Ishikawa (cell line): Measurements from ENCODE around the gene GNG11.

Experiments
- CEBPB ChIP-seq: IDR thresholded peaks from 2 replicates; pipeline ENCODE4 v1.6.1; 2012
- CREB1 ChIP-seq: IDR thresholded peaks from 2 replicates; pipeline ENCODE4 v1.6.1; 2012; ENCODE audit warnings: low read depth
- EGR1 ChIP-seq: IDR thresholded peaks from 2 replicates; pipeline ENCODE4 v1.6.1; 2012
- EP300 ChIP-seq: IDR thresholded peaks from 2 replicates; pipeline ENCODE4 v1.6.1; 2012; ENCODE audit warnings: borderline replicate concordance
- FOXM1 ChIP-seq: IDR thresholded peaks from 2 replicates; pipeline ENCODE4 v1.6.1; 2012; ENCODE audit warnings: low read depth, borderline replicate concordance
- NFIC ChIP-seq: IDR thresholded peaks from 2 replicates; pipeline ENCODE4 v1.6.1; 2012
- RAD21 ChIP-seq: IDR thresholded peaks from 2 replicates; pipeline ENCODE4 v1.6.1; 2012; ENCODE audit warnings: low read depth
- TAF1 ChIP-seq: IDR thresholded peaks from 2 replicates; pipeline ENCODE4 v1.6.1; 2012; ENCODE audit warnings: low read depth, mild to moderate bottlenecking
- TCF12 ChIP-seq: IDR thresholded peaks from 2 replicates; pipeline ENCODE4 v1.6.1; 2012; ENCODE audit warnings: low read depth
- TEAD4 ChIP-seq: IDR thresholded peaks from 2 replicates; pipeline ENCODE4 v1.6.1; 2012
- YY1 ChIP-seq: IDR thresholded peaks from 2 replicates; pipeline ENCODE4 v1.6.1; 2012; ENCODE audit warnings: low read depth
- ZBTB7A ChIP-seq: IDR thresholded peaks from 2 replicates; pipeline ENCODE4 v1.6.1; 2012; ENCODE audit warnings: low read depth
- TF ChIP-seq, protein P1 (sequence below): IDR thresholded peaks from 2 replicates; pipeline ENCODE4 v1.6.1; 2012; ENCODE audit warnings: low read depth, mild to moderate bottlenecking
- TF ChIP-seq, protein P2 (sequence below): IDR thresholded peaks from 2 replicates; pipeline ENCODE4 v1.6.1; 2012
- TF ChIP-seq, protein P3 (sequence below): IDR thresholded peaks from 2 replicates; pipeline ENCODE4 v1.6.1; 2012

Gene GNG11

DNA sequence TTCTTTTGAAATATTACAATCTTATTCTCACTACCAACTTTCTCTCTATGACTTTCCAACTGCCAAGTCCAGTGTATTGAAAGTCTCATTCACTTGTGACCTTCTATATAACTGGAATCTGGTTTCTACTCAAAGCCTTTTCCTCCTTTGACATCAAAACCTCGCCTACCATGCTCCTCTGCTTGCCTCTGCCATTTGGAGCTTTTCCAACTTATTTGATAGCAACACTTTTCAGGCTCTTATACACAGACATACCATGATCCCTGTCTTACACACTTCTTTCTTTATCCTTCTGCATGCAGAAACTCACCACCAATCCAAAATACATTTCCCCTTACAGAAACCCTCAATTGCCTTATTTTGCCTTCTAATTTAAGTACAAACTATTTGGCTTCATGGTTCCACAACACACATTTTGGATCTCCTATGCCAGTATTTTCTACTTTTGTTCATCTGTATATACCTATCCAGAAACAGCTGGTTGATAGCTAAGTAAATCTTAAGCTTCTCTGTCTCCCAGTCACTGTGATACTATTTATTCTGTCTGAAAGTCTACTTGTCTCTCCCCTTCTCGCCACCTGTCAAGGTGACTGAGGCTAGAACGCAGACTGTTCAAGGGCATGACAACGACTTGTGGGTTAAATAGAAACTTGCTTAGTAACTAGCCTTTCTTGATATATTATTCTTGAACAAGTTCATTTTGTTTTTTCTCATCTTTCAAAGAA is 22.4 kb downstream of the GNG11 start:
- TF ChIP-seq, protein P1, sequence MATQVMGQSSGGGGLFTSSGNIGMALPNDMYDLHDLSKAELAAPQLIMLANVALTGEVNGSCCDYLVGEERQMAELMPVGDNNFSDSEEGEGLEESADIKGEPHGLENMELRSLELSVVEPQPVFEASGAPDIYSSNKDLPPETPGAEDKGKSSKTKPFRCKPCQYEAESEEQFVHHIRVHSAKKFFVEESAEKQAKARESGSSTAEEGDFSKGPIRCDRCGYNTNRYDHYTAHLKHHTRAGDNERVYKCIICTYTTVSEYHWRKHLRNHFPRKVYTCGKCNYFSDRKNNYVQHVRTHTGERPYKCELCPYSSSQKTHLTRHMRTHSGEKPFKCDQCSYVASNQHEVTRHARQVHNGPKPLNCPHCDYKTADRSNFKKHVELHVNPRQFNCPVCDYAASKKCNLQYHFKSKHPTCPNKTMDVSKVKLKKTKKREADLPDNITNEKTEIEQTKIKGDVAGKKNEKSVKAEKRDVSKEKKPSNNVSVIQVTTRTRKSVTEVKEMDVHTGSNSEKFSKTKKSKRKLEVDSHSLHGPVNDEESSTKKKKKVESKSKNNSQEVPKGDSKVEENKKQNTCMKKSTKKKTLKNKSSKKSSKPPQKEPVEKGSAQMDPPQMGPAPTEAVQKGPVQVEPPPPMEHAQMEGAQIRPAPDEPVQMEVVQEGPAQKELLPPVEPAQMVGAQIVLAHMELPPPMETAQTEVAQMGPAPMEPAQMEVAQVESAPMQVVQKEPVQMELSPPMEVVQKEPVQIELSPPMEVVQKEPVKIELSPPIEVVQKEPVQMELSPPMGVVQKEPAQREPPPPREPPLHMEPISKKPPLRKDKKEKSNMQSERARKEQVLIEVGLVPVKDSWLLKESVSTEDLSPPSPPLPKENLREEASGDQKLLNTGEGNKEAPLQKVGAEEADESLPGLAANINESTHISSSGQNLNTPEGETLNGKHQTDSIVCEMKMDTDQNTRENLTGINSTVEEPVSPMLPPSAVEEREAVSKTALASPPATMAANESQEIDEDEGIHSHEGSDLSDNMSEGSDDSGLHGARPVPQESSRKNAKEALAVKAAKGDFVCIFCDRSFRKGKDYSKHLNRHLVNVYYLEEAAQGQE = no peak
- TF ChIP-seq FOXM1 (no peak), ZBTB7A (no peak), RAD21 (no peak), TCF12 (no peak), NFIC (no peak), EGR1 (no peak), TAF1 (no peak), TEAD4 (no peak), CREB1 (no peak), EP300 (no peak), CEBPB (no peak), YY1 (no peak)
- TF ChIP-seq, protein P2, sequence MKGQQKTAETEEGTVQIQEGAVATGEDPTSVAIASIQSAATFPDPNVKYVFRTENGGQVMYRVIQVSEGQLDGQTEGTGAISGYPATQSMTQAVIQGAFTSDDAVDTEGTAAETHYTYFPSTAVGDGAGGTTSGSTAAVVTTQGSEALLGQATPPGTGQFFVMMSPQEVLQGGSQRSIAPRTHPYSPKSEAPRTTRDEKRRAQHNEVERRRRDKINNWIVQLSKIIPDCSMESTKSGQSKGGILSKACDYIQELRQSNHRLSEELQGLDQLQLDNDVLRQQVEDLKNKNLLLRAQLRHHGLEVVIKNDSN = no peak
- TF ChIP-seq, protein P3, sequence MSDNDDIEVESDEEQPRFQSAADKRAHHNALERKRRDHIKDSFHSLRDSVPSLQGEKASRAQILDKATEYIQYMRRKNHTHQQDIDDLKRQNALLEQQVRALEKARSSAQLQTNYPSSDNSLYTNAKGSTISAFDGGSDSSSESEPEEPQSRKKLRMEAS = no peak

DNA sequence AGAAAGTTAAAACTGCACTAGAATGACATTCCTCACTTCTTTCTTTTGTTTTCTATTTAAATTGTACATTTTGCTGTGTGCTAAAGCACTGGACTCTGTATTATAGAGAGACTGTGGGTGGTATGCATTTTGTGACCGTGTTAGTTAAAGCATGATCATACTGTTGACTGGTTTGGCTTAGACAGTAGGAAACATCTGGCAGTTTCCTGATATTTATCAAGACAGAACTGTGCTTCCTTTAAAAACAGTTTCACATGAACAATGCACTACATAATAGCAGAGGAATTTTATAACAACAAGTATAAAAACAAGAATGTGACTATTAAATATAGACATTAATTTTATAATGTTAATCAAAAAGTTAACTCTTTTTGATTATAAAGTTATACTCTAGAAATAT is 23.1 kb downstream of the GNG11 start:
- TF ChIP-seq ZBTB7A (no peak), NFIC (no peak), FOXM1 (no peak), CEBPB (no peak), TAF1 (no peak), EP300 (no peak)
- TF ChIP-seq, protein P3 = no peak
- TF ChIP-seq, protein P1 = no peak

DNA sequence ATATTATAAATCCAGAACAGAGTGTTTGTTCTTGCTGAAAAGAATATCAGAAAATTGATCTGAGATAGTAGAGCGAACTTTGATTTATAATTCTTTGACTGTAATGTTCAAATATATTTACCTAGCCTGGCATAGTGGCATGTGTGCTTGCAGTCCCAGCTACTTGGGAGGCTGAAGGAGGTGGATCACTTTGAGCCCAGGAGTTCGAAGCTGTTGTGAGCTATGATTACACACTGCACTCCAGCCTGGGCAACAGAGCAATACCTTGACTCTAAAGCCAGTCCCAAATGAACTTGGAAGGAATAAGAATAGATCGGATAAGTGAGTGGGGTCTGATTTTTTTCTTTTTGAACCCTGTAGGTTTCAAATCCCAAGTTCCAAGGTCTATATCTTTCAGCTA is 23.5 kb downstream of the GNG11 start:
- no peak for TF ChIP-seq CEBPB
- no peak for TF ChIP-seq TAF1
- TF ChIP-seq, protein P3 = no peak
- TF ChIP-seq NFIC = no peak
- TF ChIP-seq TEAD4 = no peak
- no peak for TF ChIP-seq YY1
- no peak for TF ChIP-seq FOXM1
- TF ChIP-seq CREB1 = no peak
- TF ChIP-seq, protein P2 = no peak
- no peak for TF ChIP-seq TCF12
- TF ChIP-seq ZBTB7A = no peak
- no peak for TF ChIP-seq RAD21
- TF ChIP-seq EGR1 = no peak
- TF ChIP-seq, protein P1 = no peak
- TF ChIP-seq EP300 = no peak

DNA sequence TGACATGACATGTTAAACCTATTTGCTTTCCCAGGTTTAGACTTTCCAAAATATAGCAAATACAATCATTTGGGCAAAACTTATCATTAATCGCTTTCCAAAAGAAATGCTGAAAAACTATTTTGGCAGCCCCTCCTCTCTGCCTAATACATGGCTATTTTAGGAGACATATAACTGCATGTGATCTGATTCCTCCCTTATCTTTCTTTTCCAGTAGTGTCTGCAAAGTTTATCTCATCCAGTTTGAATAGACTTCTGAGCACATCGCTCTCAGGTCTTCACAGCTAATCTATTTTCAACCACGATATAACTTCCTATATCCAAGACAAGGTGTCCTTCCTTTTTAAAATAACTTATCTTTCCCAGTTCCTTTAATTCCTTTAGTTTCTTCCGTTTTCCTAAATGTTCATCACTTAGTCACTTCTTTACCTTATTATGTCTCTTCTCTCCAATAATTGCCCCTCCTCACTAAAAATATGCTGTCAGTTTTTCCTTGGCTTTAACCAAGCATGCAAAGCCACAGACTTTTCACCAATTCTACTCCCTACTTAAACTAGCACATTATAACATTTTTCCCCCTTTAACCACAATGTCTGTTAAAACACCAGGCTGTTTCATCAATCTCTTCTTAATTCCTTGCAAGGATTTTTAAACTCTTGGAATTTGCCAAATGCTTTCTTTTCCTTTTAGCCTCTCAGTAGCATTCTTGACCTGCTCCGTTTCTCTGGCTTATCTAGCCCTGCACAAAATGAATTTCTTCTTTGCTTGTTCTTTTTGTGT is 24.4 kb downstream of the GNG11 start:
- TF ChIP-seq CREB1 = no peak
- TF ChIP-seq EGR1 = no peak
- TF ChIP-seq TAF1 = no peak
- TF ChIP-seq ZBTB7A = no peak
- no peak for TF ChIP-seq CEBPB
- TF ChIP-seq YY1 = no peak
- no peak for TF ChIP-seq NFIC
- TF ChIP-seq, protein P3 = no peak
- no peak for TF ChIP-seq EP300
- TF ChIP-seq TEAD4 = no peak
- no peak for TF ChIP-seq TCF12
- TF ChIP-seq RAD21 = no peak
- TF ChIP-seq, protein P2 = no peak
- TF ChIP-seq, protein P1 = no peak
- no peak for TF ChIP-seq FOXM1
